ENCODE data around the gene FBRS.
"Not testable (repeated sequence)": the region's sequence is repeated elsewhere in the genome, so short reads cannot be mapped to it uniquely, and the experiment has no call there.

The FBRS gene

DNA sequence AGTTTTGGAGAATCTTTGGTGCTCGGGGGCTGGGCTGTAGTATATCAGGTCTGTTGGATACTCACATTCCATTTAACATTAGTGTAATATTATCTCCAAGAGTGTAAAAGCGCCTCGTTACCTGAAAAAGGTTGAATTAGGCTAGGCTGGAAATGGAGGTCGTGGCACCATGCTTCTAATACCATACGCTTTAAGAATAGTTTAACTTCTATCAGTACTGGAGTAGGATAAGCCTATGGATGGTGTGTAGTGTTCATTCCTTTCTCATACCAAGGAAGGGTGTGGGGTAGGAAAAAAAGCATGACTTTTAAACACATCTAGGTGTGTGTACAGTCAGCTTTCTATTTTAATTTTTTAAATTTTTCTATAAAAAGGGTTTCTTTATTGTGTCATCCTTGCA lies 42.7 kb downstream of the FBRS start:
- peaks cover 45 to 60% of the 10 kb centered on the region in 2 experiments for H3K36me3 ChIP-seq (ENCODE audit: control insufficient read depth in 2 of 2, insufficient read depth in 1 of 2, low read length in 2 of 2)
- no peaks in the 10 kb centered on the region; the same call in 1 of the 2 replicates for H3K4me1 ChIP-seq (ENCODE audit: control insufficient read depth, insufficient read depth, low read length)
- H3K9me3 ChIP-seq (ENCODE audit: control insufficient read depth, insufficient read depth, low read depth, low read length), result no peaks in the 10 kb centered on the region
- no peak overlapping the region for H3K4me3 ChIP-seq (ENCODE audit: low read depth, low read length)
- TF ChIP-seq ZNF660 (tag by site-specific recombination; IDR thresholded peaks at IDR 0.05) (0 out of 2 replicates have a peak, but pooled peaks have one; percentile 14), ZNF843 (tag by site-specific recombination; IDR thresholded peaks at IDR 0.05) (no peak)
- ChIA-PET CTCF (no interaction called here), POLR2A (interaction anchor here (0.7 kb wide), 1 partner anchor 223 kb away, joined by 3 read pairs; no protein-coding TSS in a partner anchor)
- H3K27ac ChIP-seq (ENCODE audit: extremely low read depth, low read depth, low read length), result no peak overlapping the region

DNA sequence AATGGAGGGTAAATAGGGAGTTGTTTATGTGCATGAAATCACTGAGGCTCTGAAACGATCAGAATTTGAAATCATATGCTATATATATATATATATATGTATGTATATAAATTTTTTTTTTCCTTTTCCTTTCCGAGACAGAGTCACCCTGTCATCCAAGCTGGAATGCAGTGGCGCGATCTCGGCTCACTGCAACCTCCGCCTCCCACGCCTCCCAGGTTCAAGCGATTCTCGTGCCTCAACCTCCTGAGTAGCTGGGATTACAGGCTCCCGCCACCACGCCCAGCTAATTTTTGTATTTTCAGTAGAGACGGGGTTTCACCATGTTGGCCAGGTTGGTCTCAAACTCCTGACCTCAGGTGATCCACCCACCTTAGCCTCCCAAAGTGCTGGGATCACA lies 44.8 kb downstream of the FBRS start:
- POLR2A ChIA-PET, result interaction anchor here (0.7 to 1.6 kb wide), 2 partner anchors 45 to 747 kb away, joined by 3 to 9 read pairs; partner anchors contain the start of gene PHKG2
- H3K4me3 ChIP-seq (ENCODE audit: low read depth, low read length), result not testable (repeated sequence)

DNA sequence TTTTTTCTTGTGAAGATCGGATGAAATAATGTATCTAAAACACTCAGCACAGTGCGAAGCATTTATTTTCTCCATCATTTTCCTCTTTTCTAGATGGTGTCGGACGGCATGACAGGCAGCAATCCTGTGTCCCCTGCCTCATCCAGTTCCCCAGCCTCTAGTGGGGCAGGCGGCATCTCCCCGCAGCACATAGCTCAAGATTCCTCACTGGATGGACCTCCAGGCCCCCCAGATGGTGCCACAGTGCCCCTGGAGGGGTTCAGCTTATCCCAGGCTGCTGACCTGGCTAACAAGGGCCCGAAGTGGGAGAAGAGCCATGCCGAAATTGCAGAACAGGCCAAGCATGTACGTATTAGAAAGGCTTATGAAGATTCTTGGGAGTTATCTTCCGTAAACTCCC lies 45.7 kb downstream of the FBRS start:
- no peak overlapping the region for H3K4me3 ChIP-seq (ENCODE audit: low read depth, low read length)
- no peaks in the 10 kb centered on the region for H3K9me3 ChIP-seq (ENCODE audit: control insufficient read depth, insufficient read depth, low read depth, low read length)
- ChIA-PET CTCF (no interaction called here), POLR2A (no interaction called here)
- TF ChIP-seq, protein P1, sequence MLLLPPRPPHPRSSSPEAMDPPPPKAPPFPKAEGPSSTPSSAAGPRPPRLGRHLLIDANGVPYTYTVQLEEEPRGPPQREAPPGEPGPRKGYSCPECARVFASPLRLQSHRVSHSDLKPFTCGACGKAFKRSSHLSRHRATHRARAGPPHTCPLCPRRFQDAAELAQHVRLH (tag by site-specific recombination; IDR thresholded peaks at IDR 0.05), result no peak
- peaks cover 71 to 90% of the 10 kb centered on the region in 2 experiments for H3K36me3 ChIP-seq (ENCODE audit: control insufficient read depth in 2 of 2, insufficient read depth in 1 of 2, low read length in 2 of 2)
- no peaks in the 10 kb centered on the region; the same call in 1 of the 2 replicates for H3K4me1 ChIP-seq (ENCODE audit: control insufficient read depth, insufficient read depth, low read length)
- no peak overlapping the region for H3K27ac ChIP-seq (ENCODE audit: extremely low read depth, low read depth, low read length)

More for the DNA sequence above, 44.8 kb downstream of the FBRS start:
- H3K9me3 ChIP-seq (ENCODE audit: control insufficient read depth, insufficient read depth, low read depth, low read length); H3K4me1 ChIP-seq (ENCODE audit: control insufficient read depth, insufficient read depth, low read length); H3K27ac ChIP-seq (ENCODE audit: extremely low read depth, low read depth, low read length): not testable (repeated sequence)
- H3K36me3 ChIP-seq (ENCODE audit: control insufficient read depth in 2 of 2, insufficient read depth in 1 of 2, low read length in 2 of 2), result peaks cover 62 to 81% of the 10 kb centered on the region in 2 experiments
- CTCF ChIA-PET, result interaction anchor here (0.9 to 1.0 kb wide), 2 partner anchors 10 to 20 kb away, joined by 3 read pairs; no protein-coding TSS in a partner anchor

DNA sequence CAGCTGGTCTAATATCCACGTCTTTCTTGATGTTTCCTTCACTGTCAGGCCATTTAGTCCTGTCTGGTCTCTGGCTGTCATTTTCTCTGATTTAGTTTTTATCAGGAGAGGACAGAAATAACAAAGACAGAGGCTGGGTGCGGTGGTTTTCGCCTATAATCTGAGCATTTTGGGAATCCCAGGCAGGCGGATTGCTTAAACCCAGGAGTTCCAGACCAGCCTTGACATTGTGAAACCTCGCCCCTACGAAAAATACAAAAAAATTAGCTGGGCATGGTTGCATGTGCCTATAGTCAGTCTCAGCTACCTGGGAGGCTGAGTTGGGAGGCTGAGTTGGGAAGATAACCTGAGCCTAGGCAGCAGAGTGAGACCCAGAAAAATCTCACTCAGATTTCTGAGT lies 47.8 kb downstream of the FBRS start:
- ChIA-PET CTCF (interaction anchor here (0.5 to 1.9 kb wide), 3 partner anchors 11 to 81 kb away, joined by 3 to 6 read pairs (median 4); partner anchors contain the start of gene ZNF629), POLR2A (interaction anchor here (0.7 to 1.0 kb wide), 3 partner anchors 11 to 69 kb away, joined by 4 to 5 read pairs (median 4); partner anchors contain the start of gene PHKG2)
- TF ChIP-seq, protein P2, sequence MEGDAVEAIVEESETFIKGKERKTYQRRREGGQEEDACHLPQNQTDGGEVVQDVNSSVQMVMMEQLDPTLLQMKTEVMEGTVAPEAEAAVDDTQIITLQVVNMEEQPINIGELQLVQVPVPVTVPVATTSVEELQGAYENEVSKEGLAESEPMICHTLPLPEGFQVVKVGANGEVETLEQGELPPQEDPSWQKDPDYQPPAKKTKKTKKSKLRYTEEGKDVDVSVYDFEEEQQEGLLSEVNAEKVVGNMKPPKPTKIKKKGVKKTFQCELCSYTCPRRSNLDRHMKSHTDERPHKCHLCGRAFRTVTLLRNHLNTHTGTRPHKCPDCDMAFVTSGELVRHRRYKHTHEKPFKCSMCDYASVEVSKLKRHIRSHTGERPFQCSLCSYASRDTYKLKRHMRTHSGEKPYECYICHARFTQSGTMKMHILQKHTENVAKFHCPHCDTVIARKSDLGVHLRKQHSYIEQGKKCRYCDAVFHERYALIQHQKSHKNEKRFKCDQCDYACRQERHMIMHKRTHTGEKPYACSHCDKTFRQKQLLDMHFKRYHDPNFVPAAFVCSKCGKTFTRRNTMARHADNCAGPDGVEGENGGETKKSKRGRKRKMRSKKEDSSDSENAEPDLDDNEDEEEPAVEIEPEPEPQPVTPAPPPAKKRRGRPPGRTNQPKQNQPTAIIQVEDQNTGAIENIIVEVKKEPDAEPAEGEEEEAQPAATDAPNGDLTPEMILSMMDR (tag by site-specific recombination; IDR thresholded peaks at IDR 0.05), result no peak
- TF ChIP-seq ZNF184 (tag by site-specific recombination; IDR thresholded peaks at IDR 0.05), result no peak
- no peak for TF ChIP-seq SP2 (tag by site-specific recombination; IDR thresholded peaks at IDR 0.05)
- no peak for TF ChIP-seq GFI1B (tag by site-specific recombination; IDR thresholded peaks at IDR 0.05)
- no peak for TF ChIP-seq ZNF133 (tag by site-specific recombination; IDR thresholded peaks at IDR 0.05)
- TF ChIP-seq ZNF791 (tag by site-specific recombination; IDR thresholded peaks at IDR 0.05), result no peak
- no peak for TF ChIP-seq ZNF660 (tag by site-specific recombination; IDR thresholded peaks at IDR 0.05)
- no peak for TF ChIP-seq ZNF548 (tag by site-specific recombination; IDR thresholded peaks at IDR 0.05)
- TF ChIP-seq, protein P3, sequence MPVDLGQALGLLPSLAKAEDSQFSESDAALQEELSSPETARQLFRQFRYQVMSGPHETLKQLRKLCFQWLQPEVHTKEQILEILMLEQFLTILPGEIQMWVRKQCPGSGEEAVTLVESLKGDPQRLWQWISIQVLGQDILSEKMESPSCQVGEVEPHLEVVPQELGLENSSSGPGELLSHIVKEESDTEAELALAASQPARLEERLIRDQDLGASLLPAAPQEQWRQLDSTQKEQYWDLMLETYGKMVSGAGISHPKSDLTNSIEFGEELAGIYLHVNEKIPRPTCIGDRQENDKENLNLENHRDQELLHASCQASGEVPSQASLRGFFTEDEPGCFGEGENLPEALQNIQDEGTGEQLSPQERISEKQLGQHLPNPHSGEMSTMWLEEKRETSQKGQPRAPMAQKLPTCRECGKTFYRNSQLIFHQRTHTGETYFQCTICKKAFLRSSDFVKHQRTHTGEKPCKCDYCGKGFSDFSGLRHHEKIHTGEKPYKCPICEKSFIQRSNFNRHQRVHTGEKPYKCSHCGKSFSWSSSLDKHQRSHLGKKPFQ (tag by site-specific recombination; IDR thresholded peaks at IDR 0.05), result no peak
- no peak for TF ChIP-seq ZNF175 (tag by site-specific recombination; IDR thresholded peaks at IDR 0.05)
- H3K36me3 ChIP-seq (ENCODE audit: control insufficient read depth in 2 of 2, insufficient read depth in 1 of 2, low read length in 2 of 2), result peaks cover 92 to 97% of the 10 kb centered on the region in 2 experiments
- H3K4me1 ChIP-seq (ENCODE audit: control insufficient read depth, insufficient read depth, low read length), result no peaks in the 10 kb centered on the region
- no peak overlapping the region for H3K27ac ChIP-seq (ENCODE audit: extremely low read depth, low read depth, low read length)
- H3K9me3 ChIP-seq (ENCODE audit: control insufficient read depth, insufficient read depth, low read depth, low read length), result no peaks in the 10 kb centered on the region
- H3K4me3 ChIP-seq (ENCODE audit: low read depth, low read length), result no peak overlapping the region

Data from HEK293 (cell line).